IPS-15b (cell line): ENCODE results near the gene GJA1.

Experiments
- H3K27me3 ChIP-seq: one replicate; pipeline ENCODE4 v1.6.1; 2013; ENCODE audit warnings: low read length; ENCODE audit not compliant: control insufficient read depth, insufficient read depth
- H3K36me3 ChIP-seq: one replicate; pipeline ENCODE4 v1.6.1; 2013; ENCODE audit warnings: low read length; ENCODE audit not compliant: control insufficient read depth, insufficient read depth
- H3K4me1 ChIP-seq: one replicate; pipeline ENCODE4 v1.6.1; 2013; ENCODE audit warnings: mild to moderate bottlenecking, low read length; ENCODE audit not compliant: control insufficient read depth, insufficient read depth
- H3K4me3 ChIP-seq: one replicate; pipeline ENCODE4 v1.5.1; 2013; ENCODE audit warnings: low read depth, low read length
- H3K9ac ChIP-seq: one replicate; pipeline ENCODE4 v1.6.1; 2013; ENCODE audit warnings: low read depth, mild to moderate bottlenecking, low read length
- H3K9me3 ChIP-seq: one replicate; pipeline ENCODE4 v1.6.1; 2013; ENCODE audit warnings: mild to moderate bottlenecking, low read length; ENCODE audit not compliant: control insufficient read depth, insufficient read depth

The GJA1 gene

DNA sequence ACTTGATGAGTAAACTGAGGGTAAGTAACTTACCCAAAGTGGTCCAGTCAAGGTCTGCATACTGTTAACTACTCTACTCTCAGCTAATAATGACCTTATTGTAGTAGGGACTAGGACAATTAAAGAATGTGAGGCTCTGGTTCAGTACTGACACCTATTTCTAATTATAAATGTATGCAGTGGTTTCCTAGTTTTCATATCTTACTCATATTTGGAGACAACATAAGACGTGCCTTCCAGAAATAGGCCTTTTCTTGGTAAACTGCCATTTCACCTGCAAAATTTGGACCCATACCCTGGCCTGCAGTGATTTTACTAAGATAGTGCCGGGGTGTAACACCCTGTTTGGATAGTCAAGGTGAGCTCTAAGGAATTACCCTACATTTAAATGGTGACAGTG, 24.7 kb downstream of the GJA1 start:
- no peaks in the 10 kb centered on the region for H3K4me1 ChIP-seq
- H3K27me3 ChIP-seq: no peaks in the 10 kb centered on the region
- H3K4me3 ChIP-seq: no peak overlapping the region
- H3K36me3 ChIP-seq: no peaks in the 10 kb centered on the region
- no peak overlapping the region for H3K9ac ChIP-seq
- no peaks in the 10 kb centered on the region for H3K9me3 ChIP-seq

DNA sequence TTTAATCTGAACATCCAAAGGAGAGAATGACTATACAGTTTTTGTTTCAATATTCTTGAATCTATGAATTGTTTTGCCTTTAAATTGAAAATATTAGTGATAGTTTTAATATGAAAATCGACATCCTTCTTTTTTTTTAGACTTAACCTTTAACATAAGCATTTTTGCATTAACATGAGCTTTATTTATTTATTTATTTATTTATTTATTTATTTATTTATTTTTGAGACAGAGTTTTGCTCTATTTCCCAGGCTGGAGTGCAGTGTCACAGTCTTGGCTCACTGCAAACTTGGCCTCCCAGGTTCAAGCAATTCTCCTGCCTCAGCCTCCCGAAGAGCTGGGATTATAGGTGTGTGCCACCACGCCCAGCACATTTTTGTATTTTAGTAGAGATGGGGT, 27.6 kb downstream of the GJA1 start:
- peaks cover 3% of the 10 kb centered on the region for H3K36me3 ChIP-seq
- no peaks in the 10 kb centered on the region for H3K4me1 ChIP-seq
- H3K9me3 ChIP-seq: no peaks in the 10 kb centered on the region
- no peak overlapping the region for H3K4me3 ChIP-seq
- H3K9ac ChIP-seq: no peak overlapping the region
- no peaks in the 10 kb centered on the region for H3K27me3 ChIP-seq

DNA sequence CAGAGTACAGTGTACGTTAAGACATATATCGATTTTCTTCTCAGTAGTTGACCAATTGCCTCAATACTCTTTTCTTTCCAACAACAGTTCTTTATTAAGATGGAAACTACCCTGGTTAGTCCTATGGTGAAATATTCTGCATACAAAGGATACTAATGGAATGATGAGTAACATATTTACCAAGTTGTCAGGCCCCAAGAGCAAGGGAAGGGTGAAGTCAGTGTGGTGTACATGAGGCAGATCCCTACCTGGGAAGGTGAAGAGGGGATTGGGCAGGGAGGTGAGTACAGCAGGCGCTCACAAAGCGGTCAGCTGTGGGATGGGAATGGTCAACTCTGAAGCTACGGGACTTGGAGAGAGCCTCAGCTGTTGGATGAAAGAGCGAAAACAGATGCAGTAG, 29.7 kb downstream of the GJA1 start:
- no peak overlapping the region for H3K4me3 ChIP-seq

DNA sequence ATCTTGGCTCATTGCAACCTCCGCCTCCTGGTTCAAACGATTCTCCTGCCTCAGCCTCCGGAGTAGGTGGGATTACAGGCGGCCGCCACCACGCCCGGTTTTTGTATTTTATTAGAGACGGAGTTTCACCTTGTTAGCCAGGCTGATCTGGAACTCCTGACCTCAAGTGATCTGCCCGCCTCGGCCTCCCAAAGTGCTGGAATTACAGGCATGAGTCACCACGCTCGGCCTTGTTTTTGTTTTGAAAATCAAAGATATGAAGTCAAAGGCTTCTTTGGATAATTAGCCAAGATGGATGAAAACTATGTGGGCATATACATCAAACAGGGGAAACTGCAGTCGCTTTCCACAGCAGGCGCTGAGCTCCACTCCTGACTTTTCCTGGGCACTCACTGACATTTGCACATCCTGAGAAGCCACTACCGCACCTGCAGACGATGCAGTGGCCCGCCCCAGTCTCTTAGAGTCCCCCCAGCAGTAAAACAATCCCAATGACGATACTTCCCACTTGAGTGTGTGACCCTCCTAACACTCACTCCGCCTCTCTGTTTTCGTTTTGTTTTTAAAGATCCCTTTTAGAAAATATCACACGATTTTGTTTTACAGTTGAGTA, 44.1 kb downstream of the GJA1 start:
- H3K9ac ChIP-seq: no peak overlapping the region
- H3K27me3 ChIP-seq: no peaks in the 10 kb centered on the region
- no peaks in the 10 kb centered on the region for H3K36me3 ChIP-seq
- H3K4me1 ChIP-seq: no peaks in the 10 kb centered on the region
- no peak overlapping the region for H3K4me3 ChIP-seq
- no peaks in the 10 kb centered on the region for H3K9me3 ChIP-seq

More for the DNA sequence above, 29.7 kb downstream of the GJA1 start:
- Histone ChIP-seq H3K9ac (no peak overlapping the region), H3K36me3 (peaks cover 3% of the 10 kb centered on the region), H3K9me3 (no peaks in the 10 kb centered on the region), H3K4me1 (no peaks in the 10 kb centered on the region), H3K27me3 (no peaks in the 10 kb centered on the region)

DNA sequence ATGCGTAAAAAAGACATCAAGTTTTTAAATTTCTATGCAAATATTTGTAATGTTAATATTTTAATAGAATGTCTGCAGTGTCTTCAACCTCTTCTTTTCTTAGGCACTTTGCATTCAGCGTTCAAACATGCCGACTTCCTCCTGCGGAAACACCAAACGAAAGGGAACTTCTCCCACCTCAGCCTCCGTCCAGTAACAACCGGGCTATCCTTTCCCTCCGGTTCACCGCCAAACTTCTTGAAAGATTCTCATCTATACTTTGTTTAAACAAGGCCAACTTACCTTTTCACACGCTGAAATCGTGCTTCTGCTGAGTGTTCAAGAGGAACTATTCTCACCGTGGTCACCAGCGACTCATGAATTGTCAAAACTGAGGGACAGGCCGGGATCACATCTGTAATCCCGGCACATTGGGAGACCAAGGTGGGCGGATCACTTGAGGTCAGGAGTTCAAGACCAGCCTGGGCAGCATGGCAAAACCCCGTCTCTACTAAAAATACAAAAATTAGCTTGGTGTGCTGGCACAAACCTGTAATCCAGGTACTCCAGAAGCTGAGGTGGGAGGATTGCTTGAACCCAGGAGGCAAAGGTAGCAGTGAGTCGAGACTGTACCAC, 44.8 kb downstream of the GJA1 start:
- Histone ChIP-seq H3K9ac (no peak overlapping the region), H3K9me3 (no peaks in the 10 kb centered on the region), H3K4me1 (peaks cover 5% of the 10 kb centered on the region), H3K4me3 (no peak overlapping the region), H3K36me3 (no peaks in the 10 kb centered on the region), H3K27me3 (no peaks in the 10 kb centered on the region)

DNA sequence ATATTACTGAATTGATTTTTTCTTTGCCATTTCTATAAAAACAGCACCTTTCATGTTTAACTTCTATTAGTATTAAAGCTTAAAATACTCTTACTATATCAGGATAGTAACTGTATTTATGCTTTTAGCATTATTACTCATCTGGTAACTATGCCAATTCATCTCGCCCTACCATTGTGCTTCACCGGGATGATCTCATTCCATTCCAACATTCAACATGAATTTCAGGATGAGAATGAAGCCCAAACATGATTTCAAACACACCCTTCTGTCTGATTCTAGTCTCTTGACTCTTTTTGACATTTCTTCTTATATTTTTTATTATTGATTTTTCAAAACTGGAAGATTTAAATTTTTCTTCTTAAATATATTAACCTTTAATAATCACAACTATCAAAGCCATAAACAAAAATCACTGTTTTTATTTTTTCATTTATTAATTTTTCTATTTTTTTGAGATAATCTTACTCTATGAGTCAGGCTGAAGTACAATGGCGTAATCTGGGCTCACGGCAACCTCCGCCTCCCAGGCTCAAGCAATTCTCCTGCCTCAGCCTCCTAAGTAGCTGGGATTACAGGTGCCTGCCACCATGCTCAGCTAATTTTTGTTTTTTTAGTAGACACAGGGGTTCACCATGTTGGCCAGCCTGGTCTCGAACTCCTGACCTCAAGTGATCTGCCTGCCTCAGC, 46.7 kb downstream of the GJA1 start:
- no peaks in the 10 kb centered on the region for H3K9me3 ChIP-seq
- H3K4me3 ChIP-seq: no peak overlapping the region
- peaks cover 9% of the 10 kb centered on the region for H3K4me1 ChIP-seq
- H3K9ac ChIP-seq: no peak overlapping the region
- no peaks in the 10 kb centered on the region for H3K27me3 ChIP-seq
- H3K36me3 ChIP-seq: no peaks in the 10 kb centered on the region

DNA sequence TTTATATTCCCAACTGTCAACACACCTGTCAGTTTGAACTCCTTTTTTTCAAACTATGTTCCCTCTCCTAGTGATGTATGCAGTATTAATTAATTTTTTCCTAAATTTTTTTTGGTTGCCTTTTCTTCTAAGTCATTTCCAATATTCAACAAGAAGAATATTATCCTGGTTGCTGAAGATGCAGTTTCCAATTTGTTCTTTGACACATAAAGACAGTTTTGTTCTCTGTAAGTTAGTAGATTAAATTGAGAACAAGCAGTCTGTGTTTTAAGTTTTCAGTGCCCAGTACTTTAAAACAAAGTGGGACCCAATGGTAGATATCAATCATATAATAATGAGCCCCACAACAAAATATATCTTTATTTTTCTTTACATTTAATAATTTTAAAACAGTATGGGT, 47.3 kb downstream of the GJA1 start:
- H3K27me3 ChIP-seq: no peaks in the 10 kb centered on the region
- no peaks in the 10 kb centered on the region for H3K36me3 ChIP-seq
- H3K4me1 ChIP-seq: peaks cover 9% of the 10 kb centered on the region
- no peak overlapping the region for H3K4me3 ChIP-seq
- no peak overlapping the region for H3K9ac ChIP-seq
- no peaks in the 10 kb centered on the region for H3K9me3 ChIP-seq

DNA sequence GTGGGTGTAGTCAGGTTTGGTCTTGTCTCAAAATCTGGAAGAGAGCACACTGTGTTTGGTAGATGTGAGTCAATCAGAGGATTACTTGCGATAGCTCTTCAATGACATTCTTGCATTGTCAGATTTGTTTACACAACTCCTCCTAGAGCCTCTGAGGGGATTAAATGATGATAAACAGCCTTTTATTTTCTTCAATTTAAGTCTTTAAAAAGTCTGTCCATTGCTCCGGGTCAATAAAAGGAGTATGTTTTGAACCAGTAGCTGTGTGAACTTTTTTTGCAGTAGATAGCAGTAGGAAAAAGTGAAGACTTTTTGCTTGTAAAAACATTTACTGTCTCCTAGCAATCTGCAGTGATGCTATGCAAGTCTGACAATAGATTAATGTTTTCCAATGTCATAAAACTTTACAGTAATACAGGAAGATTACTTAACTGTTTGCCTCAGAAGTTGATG, 49.9 kb downstream of the GJA1 start:
- Histone ChIP-seq H3K27me3 (no peaks in the 10 kb centered on the region), H3K36me3 (no peaks in the 10 kb centered on the region), H3K9ac (no peak overlapping the region), H3K4me1 (peaks cover 13% of the 10 kb centered on the region), H3K9me3 (no peaks in the 10 kb centered on the region), H3K4me3 (no peak overlapping the region)

DNA sequence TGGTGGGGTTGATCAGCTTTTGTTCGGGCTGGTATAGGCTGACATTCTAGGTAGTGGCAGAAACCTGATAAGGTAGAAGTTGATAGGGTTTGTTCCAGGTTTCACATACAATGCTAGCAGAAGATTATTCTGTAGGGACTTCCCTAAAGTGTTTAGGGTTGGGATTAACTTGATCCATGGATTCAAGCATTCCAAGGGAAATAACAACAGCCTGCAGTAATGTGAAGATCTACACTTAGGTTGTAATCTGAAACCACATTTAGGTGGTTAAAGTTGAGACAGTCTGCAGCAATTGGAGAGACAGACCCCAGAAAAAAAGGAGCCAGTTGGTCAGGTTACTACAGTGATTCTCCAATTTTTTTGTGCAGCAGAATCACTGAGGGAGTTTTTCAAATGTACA, 56.1 kb downstream of the GJA1 start:
- H3K36me3 ChIP-seq: no peaks in the 10 kb centered on the region

DNA sequence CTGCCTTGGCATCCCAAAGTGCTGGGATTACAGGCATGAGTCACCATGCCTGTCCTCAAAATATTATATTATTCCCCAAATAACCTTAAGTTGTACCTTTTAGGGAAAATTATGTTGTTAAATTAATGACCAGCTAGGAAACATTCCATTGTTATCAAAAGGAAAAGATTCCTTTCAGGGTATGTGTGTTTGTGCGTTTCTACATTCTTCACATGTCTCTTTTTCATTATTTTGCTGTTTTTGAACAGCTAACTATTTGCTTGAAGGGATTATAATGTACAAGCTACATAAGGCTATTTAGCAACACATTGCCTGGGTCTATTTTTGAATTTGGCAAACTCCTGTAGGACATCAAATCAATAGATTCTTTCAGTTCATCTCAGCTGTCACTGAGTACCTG, 57.1 kb downstream of the GJA1 start:
- no peaks in the 10 kb centered on the region for H3K27me3 ChIP-seq
- H3K4me1 ChIP-seq: peaks cover 10% of the 10 kb centered on the region
- no peaks in the 10 kb centered on the region for H3K36me3 ChIP-seq
- no peak overlapping the region for H3K4me3 ChIP-seq
- no peaks in the 10 kb centered on the region for H3K9me3 ChIP-seq
- H3K9ac ChIP-seq: no peak overlapping the region

More for the DNA sequence above, 56.1 kb downstream of the GJA1 start:
- Histone ChIP-seq H3K9me3 (no peaks in the 10 kb centered on the region), H3K4me3 (no peak overlapping the region), H3K27me3 (no peaks in the 10 kb centered on the region), H3K4me1 (peaks cover 10% of the 10 kb centered on the region), H3K9ac (no peak overlapping the region)

DNA sequence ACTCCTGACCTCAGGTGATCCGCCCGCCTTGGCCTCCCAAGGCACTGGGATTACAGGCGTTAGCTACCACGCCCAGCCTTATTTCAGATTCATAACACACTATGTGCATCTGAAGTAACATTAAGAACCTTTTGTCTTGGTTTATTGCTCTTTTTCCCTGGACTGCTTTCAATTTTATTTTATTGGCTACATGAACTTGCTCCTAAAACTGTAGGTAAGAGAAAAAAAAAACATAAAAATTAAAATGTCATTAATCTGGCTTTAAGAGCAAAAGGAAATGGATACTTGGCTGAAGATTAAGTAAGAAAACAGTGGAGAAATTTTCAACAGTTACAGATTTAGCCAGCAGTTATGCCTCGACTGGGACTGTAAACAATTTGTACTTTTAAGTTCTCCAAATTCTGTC, 62.5 kb downstream of the GJA1 start:
- Histone ChIP-seq H3K27me3 (no peaks in the 10 kb centered on the region), H3K9ac (no peak overlapping the region), H3K4me3 (no peak overlapping the region), H3K36me3 (no peaks in the 10 kb centered on the region), H3K9me3 (no peaks in the 10 kb centered on the region), H3K4me1 (no peaks in the 10 kb centered on the region)
